ENCODE results near the gene KLK12. TPM values are rescaled to one million over a fixed set of nuclear protein-coding genes. Genes with fewer than 3 reads are reported as not detected.

KLK12 gene
- total RNA-seq, 1 experiment from 2014 or later: not detected

DNA sequence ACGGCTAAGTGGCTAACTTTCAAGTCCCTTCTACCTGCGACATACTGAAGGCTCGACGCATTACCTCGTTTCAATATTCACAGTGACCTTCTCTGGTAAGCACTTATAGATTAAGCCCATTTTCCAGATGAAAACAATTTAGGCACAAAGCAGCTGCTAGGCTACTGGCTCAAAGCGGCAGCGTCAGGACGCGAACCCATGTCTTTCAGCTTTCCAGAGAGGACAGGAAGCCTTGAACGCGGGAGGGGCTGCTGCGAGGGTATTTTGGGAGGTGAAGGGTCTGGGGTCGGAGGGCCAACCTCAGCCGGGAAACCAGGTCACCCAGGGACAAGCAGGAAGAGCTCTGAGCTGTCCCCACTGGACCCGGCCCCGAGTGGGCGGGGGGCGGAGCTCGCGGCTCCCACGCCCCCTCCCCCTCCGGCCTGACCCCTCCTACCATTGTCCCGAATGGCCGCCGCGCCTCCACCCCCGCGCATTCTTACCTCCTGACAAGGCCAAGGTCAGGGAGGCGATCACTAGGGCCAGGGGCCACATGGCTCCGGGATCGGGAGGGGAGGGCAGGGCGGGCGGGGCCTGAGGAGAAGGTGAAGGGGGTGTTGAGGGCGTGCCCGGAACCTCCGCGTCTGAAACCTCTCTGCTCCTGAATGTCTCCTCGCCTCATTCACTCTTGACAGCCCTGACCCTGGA lies 29.9 kb upstream of the KLK12 start, which contains the start of gene KLK13:
Gene KLK13, minus strand, starts transcription at position 559 of the 687 bp plus-strand sequence. Its CDS starts 25 bp downstream, at position 534.
- Histone ChIP-seq H3K27me3 (ENCODE audit: low read length) (no peaks in the 10 kb centered on the region), H2AFZ (ENCODE audit: low read length) (no peak within 1 kb of the TSS), H3K4me3 (ENCODE audit: low read length) (no peak within 1 kb of the TSS), H3K4me2 (ENCODE audit: low read depth, low read length, poor library complexity, severe bottlenecking) (no peak within 1 kb of the TSS), H3K9me2 (replicated peaks; ENCODE audit: insufficient read depth, low read length) (0 out of 2 replicates have a peak, but pooled peaks cover 6% of the 10 kb centered on the region), H4K20me1 (ENCODE audit: insufficient read depth, low read depth, low read length) (no peaks in the 10 kb centered on the region), H3K27ac (ENCODE audit: low read length) (no peak within 1 kb of the TSS), H3K4me1 (ENCODE audit: low read length) (no peaks in the 10 kb centered on the region), H3K79me2 (ENCODE audit: low read length) (no peaks in the 10 kb centered on the region), H3K9ac (ENCODE audit: low read length) (no peak within 1 kb of the TSS), H3K9me3 (ENCODE audit: low read length) (no peaks in the 10 kb centered on the region), H3K36me3 (ENCODE audit: insufficient read depth, low read length) (no peaks in the 10 kb centered on the region)
- no peak for DNase-seq

DNA sequence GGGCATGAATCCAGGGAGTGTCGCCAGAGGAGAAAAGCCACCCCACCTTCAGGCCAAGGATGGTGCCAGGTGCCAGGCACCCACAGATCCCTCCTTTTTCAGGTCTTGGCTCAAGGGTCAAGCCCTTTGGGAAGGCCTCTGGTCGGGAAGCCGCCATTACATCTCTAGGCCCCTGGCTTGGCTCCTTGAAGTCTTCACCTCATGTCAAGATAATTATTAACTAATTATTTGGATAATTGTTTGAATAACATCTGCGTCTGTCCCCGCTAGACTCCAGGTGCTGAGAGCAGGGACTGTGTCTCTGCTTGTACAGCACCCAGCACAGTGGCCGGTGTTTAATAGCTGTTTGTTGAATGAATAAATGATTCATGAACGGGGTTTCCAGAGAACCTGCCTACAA lies 28.9 kb upstream of the KLK12 start:
- Histone ChIP-seq H3K9me3 (ENCODE audit: low read length) (no peaks in the 10 kb centered on the region), H3K4me2 (ENCODE audit: low read depth, low read length, poor library complexity, severe bottlenecking) (no peak overlapping the region), H3K79me2 (ENCODE audit: low read length) (no peaks in the 10 kb centered on the region), H2AFZ (ENCODE audit: low read length) (no peak overlapping the region), H3K36me3 (ENCODE audit: insufficient read depth, low read length) (no peaks in the 10 kb centered on the region), H3K4me1 (ENCODE audit: low read length) (no peaks in the 10 kb centered on the region), H3K27me3 (ENCODE audit: low read length) (no peaks in the 10 kb centered on the region), H3K27ac (ENCODE audit: low read length) (no peak overlapping the region), H4K20me1 (ENCODE audit: insufficient read depth, low read depth, low read length) (no peaks in the 10 kb centered on the region), H3K9ac (ENCODE audit: low read length) (no peak overlapping the region), H3K4me3 (ENCODE audit: low read length) (no peak overlapping the region), H3K9me2 (replicated peaks; ENCODE audit: insufficient read depth, low read length) (0 out of 2 replicates have a peak, but pooled peaks cover 6% of the 10 kb centered on the region)
- DNase-seq: no peak

DNA sequence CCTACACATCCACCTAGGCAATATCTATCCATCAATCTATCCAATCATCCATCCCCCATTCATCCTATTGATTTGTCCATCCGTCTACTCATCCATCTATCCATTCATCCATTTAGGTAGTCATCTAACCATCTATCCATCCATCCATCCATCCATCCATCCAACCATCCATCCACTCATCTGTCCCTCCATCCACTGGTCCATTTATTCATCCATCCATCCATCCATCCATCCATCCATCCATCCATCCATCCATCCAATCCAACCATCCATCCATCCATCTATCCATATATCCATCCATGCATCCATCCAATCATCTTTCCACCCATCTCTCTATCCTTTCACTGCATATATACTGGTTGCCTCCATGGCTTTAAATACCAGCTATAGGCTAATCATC lies 26.2 kb upstream of the KLK12 start:
- Histone ChIP-seq H4K20me1 (ENCODE audit: insufficient read depth, low read depth, low read length) (no peaks in the 10 kb centered on the region), H3K27ac (ENCODE audit: low read length) (no peak overlapping the region), H3K9ac (ENCODE audit: low read length) (no peak overlapping the region), H3K36me3 (ENCODE audit: insufficient read depth, low read length) (no peaks in the 10 kb centered on the region), H3K9me3 (ENCODE audit: low read length) (no peaks in the 10 kb centered on the region), H3K4me3 (ENCODE audit: low read length) (no peak overlapping the region), H3K9me2 (replicated peaks; ENCODE audit: insufficient read depth, low read length) (0 out of 2 replicates have a peak, but pooled peaks cover 6% of the 10 kb centered on the region), H3K4me1 (ENCODE audit: low read length) (no peaks in the 10 kb centered on the region), H3K4me2 (ENCODE audit: low read depth, low read length, poor library complexity, severe bottlenecking) (no peak overlapping the region), H3K79me2 (ENCODE audit: low read length) (no peaks in the 10 kb centered on the region), H3K27me3 (ENCODE audit: low read length) (no peaks in the 10 kb centered on the region), H2AFZ (ENCODE audit: low read length) (no peak overlapping the region)
- DNase-seq: no peak

DNA sequence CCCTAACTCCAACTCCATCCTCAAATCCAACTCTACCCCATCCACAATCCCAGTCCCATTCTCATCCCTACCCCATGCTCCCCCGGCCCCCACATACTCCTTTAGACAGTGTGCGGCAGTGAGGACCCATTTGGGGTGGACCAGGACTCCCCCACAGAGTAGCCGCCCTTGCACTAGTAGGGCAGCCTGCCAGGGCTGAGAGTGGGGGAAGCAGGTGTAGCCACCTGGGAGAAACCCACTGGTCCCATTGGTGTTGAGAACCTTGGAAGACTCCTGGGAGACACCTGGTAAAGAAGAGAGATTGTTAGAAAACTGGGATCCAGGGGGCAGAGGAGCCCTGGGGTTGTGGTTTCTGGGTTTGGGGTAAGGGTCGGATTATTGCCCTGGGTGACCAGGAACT lies 25.5 kb upstream of the KLK12 start:
- Histone ChIP-seq H3K27ac (ENCODE audit: low read length) (no peak overlapping the region), H3K79me2 (ENCODE audit: low read length) (no peaks in the 10 kb centered on the region), H2AFZ (ENCODE audit: low read length) (no peak overlapping the region), H3K9ac (ENCODE audit: low read length) (no peak overlapping the region), H3K9me2 (replicated peaks; ENCODE audit: insufficient read depth, low read length) (0 out of 2 replicates have a peak, but pooled peaks cover 6% of the 10 kb centered on the region), H4K20me1 (ENCODE audit: insufficient read depth, low read depth, low read length) (no peaks in the 10 kb centered on the region), H3K4me3 (ENCODE audit: low read length) (no peak overlapping the region), H3K4me2 (ENCODE audit: low read depth, low read length, poor library complexity, severe bottlenecking) (no peak overlapping the region), H3K4me1 (ENCODE audit: low read length) (no peaks in the 10 kb centered on the region), H3K9me3 (ENCODE audit: low read length) (no peaks in the 10 kb centered on the region), H3K27me3 (ENCODE audit: low read length) (no peaks in the 10 kb centered on the region), H3K36me3 (ENCODE audit: insufficient read depth, low read length) (no peaks in the 10 kb centered on the region)
- no peak for DNase-seq

- H3K4me3 ChIP-seq (ENCODE audit: low read length): no peak overlapping the region
- H3K9ac ChIP-seq (ENCODE audit: low read length): no peak overlapping the region
- no peaks in the 10 kb centered on the region for H3K9me3 ChIP-seq (ENCODE audit: low read length)
- DNase-seq: no peak
- no peak overlapping the region for H3K4me2 ChIP-seq (ENCODE audit: low read depth, low read length, poor library complexity, severe bottlenecking)
- no peaks in the 10 kb centered on the region for H4K20me1 ChIP-seq (ENCODE audit: insufficient read depth, low read depth, low read length)
- 0 out of 2 replicates have a peak, but pooled peaks cover 6% of the 10 kb centered on the region for H3K9me2 ChIP-seq (replicated peaks; ENCODE audit: insufficient read depth, low read length)
- no peaks in the 10 kb centered on the region for H3K27me3 ChIP-seq (ENCODE audit: low read length)
- H2AFZ ChIP-seq (ENCODE audit: low read length): no peak overlapping the region
- H3K4me1 ChIP-seq (ENCODE audit: low read length): no peaks in the 10 kb centered on the region
- no peaks in the 10 kb centered on the region for H3K36me3 ChIP-seq (ENCODE audit: insufficient read depth, low read length)
- H3K79me2 ChIP-seq (ENCODE audit: low read length): no peaks in the 10 kb centered on the region
- no peak overlapping the region for H3K27ac ChIP-seq (ENCODE audit: low read length)
Measured at GRCh38 chr19:51059715-51060114, 24.9 kb upstream of the KLK12 start.

DNA sequence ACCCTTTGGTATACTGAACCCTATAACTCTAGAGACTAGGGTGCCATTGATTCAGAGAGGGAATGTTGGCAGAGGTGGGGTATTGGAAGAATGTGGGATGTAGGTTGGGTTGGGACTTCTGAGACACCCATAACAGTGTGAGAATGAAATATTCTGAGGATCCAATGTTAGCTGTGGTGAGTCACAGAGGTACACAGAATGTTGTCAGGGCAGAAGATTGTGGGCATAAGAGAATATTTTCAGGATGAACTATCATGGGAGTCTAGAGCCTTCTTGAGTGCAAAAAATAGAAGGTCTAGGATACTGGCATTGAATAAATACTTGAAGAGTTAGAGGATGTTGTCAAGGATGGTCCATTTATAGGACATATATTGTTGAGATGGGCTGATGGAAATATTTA lies 21.1 kb upstream of the KLK12 start:
- Histone ChIP-seq H3K27me3 (ENCODE audit: low read length) (no peaks in the 10 kb centered on the region), H2AFZ (ENCODE audit: low read length) (no peak overlapping the region), H3K4me3 (ENCODE audit: low read length) (no peak overlapping the region), H3K79me2 (ENCODE audit: low read length) (no peaks in the 10 kb centered on the region), H3K9ac (ENCODE audit: low read length) (no peak overlapping the region), H3K27ac (ENCODE audit: low read length) (no peak overlapping the region), H3K4me2 (ENCODE audit: low read depth, low read length, poor library complexity, severe bottlenecking) (no peak overlapping the region), H4K20me1 (ENCODE audit: insufficient read depth, low read depth, low read length) (no peaks in the 10 kb centered on the region), H3K9me3 (ENCODE audit: low read length) (no peaks in the 10 kb centered on the region), H3K9me2 (replicated peaks; ENCODE audit: insufficient read depth, low read length) (no peaks in the 10 kb centered on the region), H3K36me3 (ENCODE audit: insufficient read depth, low read length) (no peaks in the 10 kb centered on the region), H3K4me1 (ENCODE audit: low read length) (no peaks in the 10 kb centered on the region)
- no peak for DNase-seq

- H3K9ac ChIP-seq (ENCODE audit: low read length): no peak overlapping the region
- H3K4me2 ChIP-seq (ENCODE audit: low read depth, low read length, poor library complexity, severe bottlenecking): no peak overlapping the region
- no peaks in the 10 kb centered on the region for H3K27me3 ChIP-seq (ENCODE audit: low read length)
- H2AFZ ChIP-seq (ENCODE audit: low read length): no peak overlapping the region
- H3K79me2 ChIP-seq (ENCODE audit: low read length): no peaks in the 10 kb centered on the region
- H3K9me2 ChIP-seq (replicated peaks; ENCODE audit: insufficient read depth, low read length): no peaks in the 10 kb centered on the region
- no peak for DNase-seq
- no peaks in the 10 kb centered on the region for H4K20me1 ChIP-seq (ENCODE audit: insufficient read depth, low read depth, low read length)
- no peak overlapping the region for H3K27ac ChIP-seq (ENCODE audit: low read length)
- H3K9me3 ChIP-seq (ENCODE audit: low read length): no peaks in the 10 kb centered on the region
- no peaks in the 10 kb centered on the region for H3K4me1 ChIP-seq (ENCODE audit: low read length)
- no peak overlapping the region for H3K4me3 ChIP-seq (ENCODE audit: low read length)
- no peaks in the 10 kb centered on the region for H3K36me3 ChIP-seq (ENCODE audit: insufficient read depth, low read length)
Measured at GRCh38 chr19:51047031-51047335, 12.2 kb upstream of the KLK12 start.

DNA sequence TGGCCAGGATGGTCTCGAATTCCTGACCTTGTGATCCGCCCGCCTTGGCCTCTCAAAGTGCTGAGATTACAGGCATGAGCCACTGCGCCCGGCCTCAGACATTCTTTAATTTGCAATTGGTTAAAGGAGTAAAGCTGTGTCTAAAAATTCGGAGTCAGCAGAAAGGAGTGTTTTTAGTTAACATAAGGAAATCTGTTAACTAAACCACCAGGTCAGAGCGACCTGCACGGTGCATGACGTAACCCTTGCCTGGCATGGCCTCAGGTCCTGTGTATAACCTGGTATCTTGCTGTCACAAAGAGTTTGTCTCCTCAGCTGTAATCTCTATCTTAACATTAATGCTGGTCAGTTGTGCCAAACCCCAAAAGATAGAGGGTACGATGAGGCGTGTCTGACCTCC lies 9.5 kb upstream of the KLK12 start:
- Histone ChIP-seq H3K4me1 (ENCODE audit: low read length) (no peaks in the 10 kb centered on the region), H4K20me1 (ENCODE audit: insufficient read depth, low read depth, low read length) (no peaks in the 10 kb centered on the region), H3K9me2 (replicated peaks; ENCODE audit: insufficient read depth, low read length) (no peaks in the 10 kb centered on the region), H3K9me3 (ENCODE audit: low read length) (no peaks in the 10 kb centered on the region), H3K27me3 (ENCODE audit: low read length) (no peaks in the 10 kb centered on the region), H3K36me3 (ENCODE audit: insufficient read depth, low read length) (no peaks in the 10 kb centered on the region), H3K9ac (ENCODE audit: low read length) (no peak overlapping the region), H3K4me3 (ENCODE audit: low read length) (no peak overlapping the region), H3K79me2 (ENCODE audit: low read length) (no peaks in the 10 kb centered on the region), H3K4me2 (ENCODE audit: low read depth, low read length, poor library complexity, severe bottlenecking) (no peak overlapping the region), H3K27ac (ENCODE audit: low read length) (no peak overlapping the region), H2AFZ (ENCODE audit: low read length) (no peak overlapping the region)
- no peak for DNase-seq

All from Karpas-422 (cell line).